Stimulated activated CD8-positive, alpha-beta memory T cell treated with anti-CD3 and anti-CD28 coated beads, Interleukin-4, amount 100 ng/mL, for 1 hour (primary cell): ENCODE measurements around the gene CRMP1.

Source experiments
- DNase-seq, 2 donors: peaks; one replicate each; pipeline ENCODE4 v3.0.0-alpha.2; 2020; ENCODE audit warnings: low read depth in 2 of 2, low spot score in 1 of 2

Gene CRMP1

GRCh38 chr4:5889002-5889696, 3.7 kb downstream of the CRMP1 start:
- no peak for DNase-seq

GRCh38 chr4:5888222-5889001, 4.5 kb downstream of the CRMP1 start:
- DNase-seq = no peak

GRCh38 chr4:5887361-5888221, 5.3 kb downstream of the CRMP1 start:
- DNase-seq = no peak

- no peak for DNase-seq
These were observed 5.9 kb downstream of the CRMP1 start for GRCh38 chr4:5887011-5887360.

- DNase-seq = no peak
These were observed 7.2 kb downstream of the CRMP1 start for GRCh38 chr4:5885733-5886132.

GRCh38 chr4:5884796-5885195, 8.1 kb downstream of the CRMP1 start:
- DNase-seq = no peak

- no peak for DNase-seq
These were observed 9.0 kb downstream of the CRMP1 start for GRCh38 chr4:5883916-5884315.

GRCh38 chr4:5882947-5883346, 9.9 kb downstream of the CRMP1 start:
- DNase-seq = no peak

GRCh38 chr4:5881340-5881739, 11.5 kb downstream of the CRMP1 start:
- DNase-seq = no peak

- DNase-seq = no peak
These were observed 14.5 kb downstream of the CRMP1 start for GRCh38 chr4:5878359-5878758.

- no peak for DNase-seq
These were observed 15.5 kb downstream of the CRMP1 start for GRCh38 chr4:5877392-5877791.

GRCh38 chr4:5874811-5875449, 18.0 kb downstream of the CRMP1 start:
- no peak for DNase-seq

- no peak for DNase-seq
These were observed 22.2 kb downstream of the CRMP1 start for GRCh38 chr4:5870701-5871100.

GRCh38 chr4:5869966-5870619, 22.8 kb downstream of the CRMP1 start:
- no peak for DNase-seq

GRCh38 chr4:5867866-5868265, 25.0 kb downstream of the CRMP1 start:
- DNase-seq = no peak

- no peak for DNase-seq
These were observed 25.8 kb downstream of the CRMP1 start for GRCh38 chr4:5866841-5867813.

GRCh38 chr4:5865896-5866599, 26.8 kb downstream of the CRMP1 start:
- no peak for DNase-seq

- DNase-seq = no peak
These were observed 29.3 kb downstream of the CRMP1 start for GRCh38 chr4:5863461-5864113.
